MM.1S (cell line): ENCODE measurements around the gene C3.
"Not testable (repeated sequence)": the region's sequence is repeated elsewhere in the genome, so short reads cannot be mapped to it uniquely, and the experiment has no call there.

Source experiments
- DNase-seq: peaks from one replicate; pipeline ENCODE4 v3.0.0-alpha.2; 2015
- H2AFZ ChIP-seq: fragments of 300-600 bp; sonication (generic); 2 replicates; pipeline ENCODE4 v1.6.0; 2016; ENCODE audit warnings: antibody characterized with exemption, low read length
- H3F3A ChIP-seq: fragments of 300-600 bp; sonication (generic); 2 replicates; pipeline ENCODE4 v1.6.1; 2016; ENCODE audit warnings: mild to moderate bottlenecking, antibody characterized with exemption, low read length, moderate library complexity, mixed read lengths; ENCODE audit not compliant: insufficient read depth
- H3K27ac ChIP-seq: fragments of 300-600 bp; sonication (generic); 2 replicates; pipeline ENCODE4 v1.5.1; 2016; ENCODE audit warnings: mild to moderate bottlenecking, low read length
- H3K27me3 ChIP-seq: fragments of 300-600 bp; sonication (generic); replicated peaks from 2 replicates; pipeline ENCODE4 v1.6.0; 2016; ENCODE audit warnings: low read length; ENCODE audit not compliant: insufficient read depth
- H3K36me3 ChIP-seq: fragments of 300-600 bp; sonication (generic); replicated peaks from 2 replicates; pipeline ENCODE4 v1.6.1; 2016; ENCODE audit warnings: mild to moderate bottlenecking, low read length, mixed read lengths; ENCODE audit not compliant: insufficient read depth
- H3K4me1 ChIP-seq: fragments of 300-600 bp; sonication (generic); 2 replicates; pipeline ENCODE4 v1.6.1; 2016; ENCODE audit warnings: low read length, mixed read lengths
- H3K4me2 ChIP-seq: fragments of 300-600 bp; sonication (generic); 2 replicates; pipeline ENCODE4 v1.6.0; 2016; ENCODE audit warnings: low read depth, low read length
- H3K4me3 ChIP-seq: fragments of 300-600 bp; sonication (generic); 2 replicates; pipeline ENCODE4 v1.5.1; 2016; ENCODE audit warnings: low read length, mixed read lengths
- H3K79me2 ChIP-seq: fragments of 300-600 bp; sonication (generic); 2 replicates; pipeline ENCODE4 v1.6.1; 2016; ENCODE audit warnings: mixed run types, low read length, mixed read lengths
- H3K9ac ChIP-seq: fragments of 300-600 bp; sonication (generic); 2 replicates; pipeline ENCODE4 v1.6.1; 2016; ENCODE audit warnings: low read length, mixed read lengths
- H3K9me2 ChIP-seq: fragments of 300-600 bp; sonication (generic); replicated peaks from 2 replicates; pipeline ENCODE4 v1.6.1; 2016; ENCODE audit warnings: mild to moderate bottlenecking, low read length, mixed read lengths; ENCODE audit not compliant: insufficient read depth
- H3K9me3 ChIP-seq: fragments of 300-600 bp; sonication (generic); replicated peaks from 2 replicates; pipeline ENCODE4 v1.6.1; 2016; ENCODE audit warnings: mild to moderate bottlenecking, low read length, mixed read lengths; ENCODE audit not compliant: insufficient read depth
- H4K20me1 ChIP-seq: fragments of 300-600 bp; sonication (generic); 2 replicates; pipeline ENCODE4 v1.6.1; 2016; ENCODE audit warnings: mild to moderate bottlenecking, low read length, moderate library complexity, mixed read lengths; ENCODE audit not compliant: insufficient read depth
- EZH2 ChIP-seq: fragments of 300-600 bp; sonication (generic); optimal IDR thresholded peaks from 2 replicates; pipeline ENCODE3; 2017; ENCODE audit warnings: low read depth, mild to moderate bottlenecking, antibody characterized with exemption, low read length, mixed read lengths
- EZH2phosphoT487 ChIP-seq: fragments of 300-600 bp; sonication (generic); IDR thresholded peaks from 2 replicates; pipeline ENCODE4 v1.6.1; 2018; ENCODE audit warnings: antibody characterized with exemption, low read length
- TF ChIP-seq, protein P1 (sequence below): fragments of 300-600 bp; sonication (generic); IDR thresholded peaks from 2 replicates; pipeline ENCODE4 v1.5.1; 2016; ENCODE audit warnings: antibody characterized with exemption, low read length, mixed read lengths

The C3 gene

GRCh38 chr19:6664916-6665315 is 55.5 kb downstream of the C3 start:
- no peak overlapping the region for H2AFZ ChIP-seq
- H4K20me1 ChIP-seq, result no peaks in the 10 kb centered on the region
- no peak for DNase-seq
- H3K9ac ChIP-seq, result no peak overlapping the region
- peaks cover 32% of the 10 kb centered on the region for H3K27me3 ChIP-seq
- peaks cover 6% of the 10 kb centered on the region for H3F3A ChIP-seq
- H3K27ac ChIP-seq, result no peak overlapping the region
- no peaks in the 10 kb centered on the region for H3K9me3 ChIP-seq
- H3K4me1 ChIP-seq, result peaks cover 4% of the 10 kb centered on the region
- TF ChIP-seq EZH2 (no peak), EZH2phosphoT487 (no peak)
- TF ChIP-seq, protein P1, sequence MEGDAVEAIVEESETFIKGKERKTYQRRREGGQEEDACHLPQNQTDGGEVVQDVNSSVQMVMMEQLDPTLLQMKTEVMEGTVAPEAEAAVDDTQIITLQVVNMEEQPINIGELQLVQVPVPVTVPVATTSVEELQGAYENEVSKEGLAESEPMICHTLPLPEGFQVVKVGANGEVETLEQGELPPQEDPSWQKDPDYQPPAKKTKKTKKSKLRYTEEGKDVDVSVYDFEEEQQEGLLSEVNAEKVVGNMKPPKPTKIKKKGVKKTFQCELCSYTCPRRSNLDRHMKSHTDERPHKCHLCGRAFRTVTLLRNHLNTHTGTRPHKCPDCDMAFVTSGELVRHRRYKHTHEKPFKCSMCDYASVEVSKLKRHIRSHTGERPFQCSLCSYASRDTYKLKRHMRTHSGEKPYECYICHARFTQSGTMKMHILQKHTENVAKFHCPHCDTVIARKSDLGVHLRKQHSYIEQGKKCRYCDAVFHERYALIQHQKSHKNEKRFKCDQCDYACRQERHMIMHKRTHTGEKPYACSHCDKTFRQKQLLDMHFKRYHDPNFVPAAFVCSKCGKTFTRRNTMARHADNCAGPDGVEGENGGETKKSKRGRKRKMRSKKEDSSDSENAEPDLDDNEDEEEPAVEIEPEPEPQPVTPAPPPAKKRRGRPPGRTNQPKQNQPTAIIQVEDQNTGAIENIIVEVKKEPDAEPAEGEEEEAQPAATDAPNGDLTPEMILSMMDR, result no peak
- no peaks in the 10 kb centered on the region for H3K36me3 ChIP-seq
- H3K9me2 ChIP-seq, result no peaks in the 10 kb centered on the region
- no peak overlapping the region for H3K4me3 ChIP-seq
- H3K4me2 ChIP-seq, result no peak overlapping the region
- no peaks in the 10 kb centered on the region for H3K79me2 ChIP-seq

GRCh38 chr19:6663236-6664201 is 56.9 kb downstream of the C3 start:
- Histone ChIP-seq H3K9me2 (no peaks in the 10 kb centered on the region), H3F3A (no peaks in the 10 kb centered on the region), H3K9me3 (no peaks in the 10 kb centered on the region), H3K9ac (no peak overlapping the region), H3K4me3 (no peak overlapping the region), H3K79me2 (no peaks in the 10 kb centered on the region), H3K4me1 (no peaks in the 10 kb centered on the region), H3K36me3 (no peaks in the 10 kb centered on the region), H3K27me3 (peaks cover 45% of the 10 kb centered on the region), H2AFZ (no peak overlapping the region), H4K20me1 (no peaks in the 10 kb centered on the region), H3K27ac (no peak overlapping the region), H3K4me2 (no peak overlapping the region)
- TF ChIP-seq EZH2phosphoT487 (no peak), EZH2 (no peak)
- TF ChIP-seq, protein P1, result no peak
- no peak for DNase-seq

DNA sequence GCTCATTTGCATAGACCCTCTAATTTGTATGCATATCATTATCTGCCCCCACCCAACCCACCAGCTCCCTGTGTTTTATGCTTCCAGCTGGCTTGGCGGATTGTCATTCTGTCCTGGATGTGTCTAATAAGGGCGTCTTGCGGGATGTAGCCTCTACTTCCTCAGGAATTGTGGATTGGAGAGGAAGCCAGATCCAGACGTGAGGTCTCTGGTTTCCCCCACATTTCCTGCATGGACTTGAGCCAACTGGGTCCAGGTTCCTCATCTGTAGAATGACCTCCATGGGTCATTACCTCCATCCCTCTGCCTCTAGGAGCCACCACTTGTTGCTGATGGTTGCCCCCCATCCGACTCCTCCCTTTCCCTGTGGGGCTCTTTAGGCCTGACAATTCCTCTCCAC is 57.7 kb downstream of the C3 start:
- Histone ChIP-seq H3K4me1 (no peaks in the 10 kb centered on the region), H3K27ac (no peak overlapping the region), H3K9me2 (no peaks in the 10 kb centered on the region), H3K36me3 (no peaks in the 10 kb centered on the region), H2AFZ (no peak overlapping the region), H3K79me2 (no peaks in the 10 kb centered on the region), H4K20me1 (no peaks in the 10 kb centered on the region), H3F3A (no peaks in the 10 kb centered on the region), H3K9ac (no peak overlapping the region), H3K27me3 (peaks cover 52% of the 10 kb centered on the region), H3K9me3 (no peaks in the 10 kb centered on the region), H3K4me3 (no peak overlapping the region), H3K4me2 (no peak overlapping the region)
- TF ChIP-seq, protein P1, result no peak
- TF ChIP-seq EZH2, result no peak
- no peak for TF ChIP-seq EZH2phosphoT487
- no peak for DNase-seq

- not testable (repeated sequence) for H3K4me1 ChIP-seq, H3K27ac ChIP-seq, H3K36me3 ChIP-seq, H3K9me2 ChIP-seq, H3F3A ChIP-seq, H3K9me3 ChIP-seq, H3K9ac ChIP-seq, H3K4me2 ChIP-seq, H2AFZ ChIP-seq, H4K20me1 ChIP-seq, H3K79me2 ChIP-seq, H3K4me3 ChIP-seq
- peaks cover 61% of the 10 kb centered on the region for H3K27me3 ChIP-seq
- DNase-seq, result peak; percentile 15
Measured at GRCh38 chr19:6661509-6662244, 58.8 kb downstream of the C3 start.
